Measurements from ENCODE around the gene ITPRID2.

Gene ITPRID2

DNA sequence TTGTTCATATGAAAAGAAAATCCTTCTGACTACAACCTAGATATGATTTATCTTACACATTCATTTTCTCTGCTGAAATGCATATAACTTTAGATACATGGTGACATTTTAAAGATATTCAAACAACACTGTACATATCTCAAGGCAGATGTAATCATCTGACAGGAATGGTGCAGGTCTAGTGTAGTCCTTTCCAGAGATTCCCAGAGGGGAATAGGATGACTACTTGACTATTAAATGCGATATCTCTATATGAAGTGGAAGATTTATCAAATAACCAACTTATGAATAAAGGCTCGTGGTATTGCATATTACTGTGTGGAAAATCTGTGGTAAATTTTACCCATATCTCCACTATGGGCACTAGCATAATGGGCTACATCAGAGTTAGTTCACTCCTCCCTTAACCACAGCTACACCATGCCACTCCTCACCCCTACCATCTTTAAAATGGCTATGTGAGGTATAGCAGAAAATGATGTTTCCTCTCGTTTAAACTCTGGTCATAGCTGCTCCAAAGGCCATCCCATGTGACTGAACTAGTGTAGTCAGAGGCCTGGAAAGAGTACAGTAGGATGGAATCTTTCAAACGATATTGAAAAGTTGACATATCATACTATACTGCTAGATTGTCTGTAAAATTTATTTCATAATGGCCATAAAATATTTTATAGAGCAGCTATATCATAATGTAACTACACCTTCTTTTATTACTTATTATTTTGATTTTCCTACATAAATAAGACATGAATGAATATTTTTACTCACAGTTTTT is 9.1 kb upstream of the ITPRID2 start:
- H3K9ac ChIP-seq (ENCODE audit: low read length), result no peak overlapping the region
- no peak overlapping the region for H3K4ac ChIP-seq (ENCODE audit: low read depth, low read length)
- H3K9me3 ChIP-seq (ENCODE audit: insufficient read depth, low read depth, low read length), result no peaks in the 10 kb centered on the region
- no peak overlapping the region for H2BK12ac ChIP-seq (ENCODE audit: low read length)
- H3K79me2 ChIP-seq (ENCODE audit: control insufficient read depth, insufficient read depth, low read length, poor library complexity), result no peaks in the 10 kb centered on the region
- H3K18ac ChIP-seq (ENCODE audit: low read length), result no peak overlapping the region
- H3K4me3 ChIP-seq (ENCODE audit: low read depth, low read length), result no peak overlapping the region
- no peak overlapping the region for H4K12ac ChIP-seq (ENCODE audit: low read depth, low read length)
- no peak overlapping the region for H3K14ac ChIP-seq (ENCODE audit: low read length)
- H3K23ac ChIP-seq (ENCODE audit: low read length), result no peak overlapping the region
- H3K79me1 ChIP-seq (ENCODE audit: low read length), result no peaks in the 10 kb centered on the region
- no peak overlapping the region for H2BK120ac ChIP-seq (ENCODE audit: insufficient read depth, low read length, poor library complexity)
- no peak overlapping the region for H3K4me2 ChIP-seq (ENCODE audit: low read length)
- no CpG with 5 or more reads among the region's 4 CpGs for WGBS (ENCODE audit: extremely low coverage, insufficient coverage, insufficient read length)
- H2AK5ac ChIP-seq (ENCODE audit: low read length), result no peak overlapping the region
- no peaks in the 10 kb centered on the region for H3K36me3 ChIP-seq (ENCODE audit: control insufficient read depth in 1 of 2, insufficient read depth in 2 of 2, low read length in 2 of 2)
- H2AFZ ChIP-seq (ENCODE audit: insufficient read depth, low read length, poor library complexity), result no peak overlapping the region
- peak; percentile 39 to 77 for DNase-seq
- no peaks in the 10 kb centered on the region for H3K4me1 ChIP-seq (ENCODE audit: control insufficient read depth in 1 of 2, insufficient read depth in 2 of 2, low read length in 2 of 2)
- no peak overlapping the region for H2BK5ac ChIP-seq (ENCODE audit: low read depth, low read length, poor library complexity)
- H4K91ac ChIP-seq (ENCODE audit: low read depth, low read length), result no peak overlapping the region
- H4K8ac ChIP-seq (ENCODE audit: low read depth, low read length), result no peak overlapping the region
- no peaks in the 10 kb centered on the region for H3K27me3 ChIP-seq (ENCODE audit: insufficient read depth, low read length)
- H3K27ac ChIP-seq (ENCODE audit: low read depth, low read length), result no peak overlapping the region

GRCh38 chr2:181884601-181885000 is 6.9 kb upstream of the ITPRID2 start:
- Histone ChIP-seq H3K4me2 (ENCODE audit: low read length) (no peak overlapping the region), H3K4ac (ENCODE audit: low read depth, low read length) (no peak overlapping the region), H3K9ac (ENCODE audit: low read length) (no peak overlapping the region), H2BK12ac (ENCODE audit: low read length) (no peak overlapping the region), H3K79me2 (ENCODE audit: control insufficient read depth, insufficient read depth, low read length, poor library complexity) (no peaks in the 10 kb centered on the region), H4K8ac (ENCODE audit: low read depth, low read length) (no peak overlapping the region), H3K4me1 (ENCODE audit: control insufficient read depth in 1 of 2, insufficient read depth in 2 of 2, low read length in 2 of 2) (no peaks in the 10 kb centered on the region), H3K9me3 (ENCODE audit: insufficient read depth, low read depth, low read length) (no peaks in the 10 kb centered on the region), H4K91ac (ENCODE audit: low read depth, low read length) (no peak overlapping the region), H3K23ac (ENCODE audit: low read length) (no peak overlapping the region), H3K27me3 (ENCODE audit: insufficient read depth, low read length) (no peaks in the 10 kb centered on the region), H2AK5ac (ENCODE audit: low read length) (no peak overlapping the region), H3K79me1 (ENCODE audit: low read length) (no peaks in the 10 kb centered on the region), H3K18ac (ENCODE audit: low read length) (no peak overlapping the region), H3K4me3 (ENCODE audit: low read depth, low read length) (no peak overlapping the region), H2BK5ac (ENCODE audit: low read depth, low read length, poor library complexity) (no peak overlapping the region), H2AFZ (ENCODE audit: insufficient read depth, low read length, poor library complexity) (no peak overlapping the region), H4K12ac (ENCODE audit: low read depth, low read length) (no peak overlapping the region), H3K27ac (ENCODE audit: low read depth, low read length) (no peak overlapping the region), H3K14ac (ENCODE audit: low read length) (no peak overlapping the region), H3K36me3 (ENCODE audit: control insufficient read depth in 1 of 2, insufficient read depth in 2 of 2, low read length in 2 of 2) (no peaks in the 10 kb centered on the region), H2BK120ac (ENCODE audit: insufficient read depth, low read length, poor library complexity) (no peak overlapping the region)
- no CpG with 5 or more reads among the region's 1 CpG for WGBS (ENCODE audit: extremely low coverage, insufficient coverage, insufficient read length)
- no peak for DNase-seq

- Histone ChIP-seq H2BK120ac (ENCODE audit: insufficient read depth, low read length, poor library complexity) (no peak overlapping the region), H3K14ac (ENCODE audit: low read length) (no peak overlapping the region), H4K91ac (ENCODE audit: low read depth, low read length) (no peak overlapping the region), H3K27me3 (ENCODE audit: insufficient read depth, low read length) (no peaks in the 10 kb centered on the region), H3K36me3 (ENCODE audit: control insufficient read depth in 1 of 2, insufficient read depth in 2 of 2, low read length in 2 of 2) (no peaks in the 10 kb centered on the region), H3K9me3 (ENCODE audit: insufficient read depth, low read depth, low read length) (no peaks in the 10 kb centered on the region), H3K4me2 (ENCODE audit: low read length) (no peak overlapping the region), H3K4me3 (ENCODE audit: low read depth, low read length) (no peak overlapping the region), H3K79me1 (ENCODE audit: low read length) (no peaks in the 10 kb centered on the region), H2AFZ (ENCODE audit: insufficient read depth, low read length, poor library complexity) (no peak overlapping the region), H3K23ac (ENCODE audit: low read length) (no peak overlapping the region), H3K79me2 (ENCODE audit: control insufficient read depth, insufficient read depth, low read length, poor library complexity) (no peaks in the 10 kb centered on the region), H3K18ac (ENCODE audit: low read length) (no peak overlapping the region), H2BK12ac (ENCODE audit: low read length) (no peak overlapping the region), H3K9ac (ENCODE audit: low read length) (no peak overlapping the region), H4K12ac (ENCODE audit: low read depth, low read length) (no peak overlapping the region), H3K4ac (ENCODE audit: low read depth, low read length) (no peak overlapping the region), H3K4me1 (ENCODE audit: control insufficient read depth in 1 of 2, insufficient read depth in 2 of 2, low read length in 2 of 2) (no peaks in the 10 kb centered on the region), H3K27ac (ENCODE audit: low read depth, low read length) (no peak overlapping the region), H2BK5ac (ENCODE audit: low read depth, low read length, poor library complexity) (no peak overlapping the region), H2AK5ac (ENCODE audit: low read length) (no peak overlapping the region), H4K8ac (ENCODE audit: low read depth, low read length) (no peak overlapping the region)
- no CpG with 5 or more reads among the region's 2 CpGs for WGBS (ENCODE audit: extremely low coverage, insufficient coverage, insufficient read length)
- DNase-seq, result no peak
These were observed 6.4 kb upstream of the ITPRID2 start for GRCh38 chr2:181885096-181885495.

GRCh38 chr2:181886192-181886591 is 5.3 kb upstream of the ITPRID2 start:
- Histone ChIP-seq H3K4me3 (ENCODE audit: low read depth, low read length) (no peak overlapping the region), H4K12ac (ENCODE audit: low read depth, low read length) (no peak overlapping the region), H3K4me2 (ENCODE audit: low read length) (no peak overlapping the region), H3K79me2 (ENCODE audit: control insufficient read depth, insufficient read depth, low read length, poor library complexity) (peaks cover under 1% of the 10 kb centered on the region), H3K9me3 (ENCODE audit: insufficient read depth, low read depth, low read length) (no peaks in the 10 kb centered on the region), H4K91ac (ENCODE audit: low read depth, low read length) (no peak overlapping the region), H3K18ac (ENCODE audit: low read length) (no peak overlapping the region), H2AK5ac (ENCODE audit: low read length) (no peak overlapping the region), H3K36me3 (ENCODE audit: control insufficient read depth in 1 of 2, insufficient read depth in 2 of 2, low read length in 2 of 2) (no peaks in the 10 kb centered on the region), H4K8ac (ENCODE audit: low read depth, low read length) (no peak overlapping the region), H3K4ac (ENCODE audit: low read depth, low read length) (no peak overlapping the region), H3K79me1 (ENCODE audit: low read length) (peaks cover under 1% of the 10 kb centered on the region), H3K4me1 (ENCODE audit: control insufficient read depth in 1 of 2, insufficient read depth in 2 of 2, low read length in 2 of 2) (no peaks in the 10 kb centered on the region), H2BK12ac (ENCODE audit: low read length) (no peak overlapping the region), H3K23ac (ENCODE audit: low read length) (no peak overlapping the region), H3K14ac (ENCODE audit: low read length) (no peak overlapping the region), H2BK5ac (ENCODE audit: low read depth, low read length, poor library complexity) (no peak overlapping the region), H2AFZ (ENCODE audit: insufficient read depth, low read length, poor library complexity) (no peak overlapping the region), H2BK120ac (ENCODE audit: insufficient read depth, low read length, poor library complexity) (no peak overlapping the region), H3K27me3 (ENCODE audit: insufficient read depth, low read length) (no peaks in the 10 kb centered on the region), H3K9ac (ENCODE audit: low read length) (no peak overlapping the region), H3K27ac (ENCODE audit: low read depth, low read length) (no peak overlapping the region)
- DNase-seq, result no peak
- WGBS (ENCODE audit: extremely low coverage, insufficient coverage, insufficient read length), result no CpG with 5 or more reads among the region's 4 CpGs
